CD1c-positive myeloid dendritic cell (primary cell): ENCODE results near the gene CXCR5.
A peak's percentile ranks its signal among the peaks of the same experiment; 100 is the strongest.

Experiments
- DNase-seq: peaks from one replicate; pipeline ENCODE4 v3.0.0-alpha.2; 2016; ENCODE audit errors: extremely low spot score

The CXCR5 gene

DNA sequence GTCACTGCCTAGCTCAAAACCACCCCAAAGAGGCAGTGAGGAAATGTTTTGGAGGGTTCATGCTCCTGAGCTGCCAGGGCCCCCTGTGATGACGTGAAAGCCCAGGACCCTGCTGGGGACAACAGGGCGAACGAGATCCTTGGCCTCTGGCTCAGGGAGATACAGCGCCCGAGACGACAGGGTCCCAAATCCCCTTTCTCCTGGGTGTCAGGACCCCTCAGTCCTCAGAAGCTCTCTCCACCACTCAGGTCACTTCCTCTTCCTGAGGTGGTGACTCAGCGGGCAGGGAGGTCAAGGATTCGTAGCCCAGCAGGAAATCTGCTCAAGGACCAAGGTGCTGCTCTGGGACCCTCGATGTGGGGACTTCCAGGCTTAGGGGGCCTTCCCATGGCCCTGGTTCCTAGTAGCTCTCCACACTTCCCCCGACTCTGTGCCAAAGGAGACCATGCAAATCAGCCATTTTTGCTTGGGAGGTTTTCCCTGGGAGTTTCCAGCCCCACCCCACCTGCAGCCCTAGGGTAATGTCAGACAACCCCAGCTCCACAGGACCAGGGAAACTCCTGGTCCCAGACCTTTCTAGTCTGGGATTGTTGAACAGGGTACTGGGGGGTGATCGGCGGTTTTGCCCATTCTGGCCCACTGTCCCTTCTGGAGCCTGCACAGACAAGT, 29.2 kb downstream of the CXCR5 start:
- peak; percentile 55 for DNase-seq

DNA sequence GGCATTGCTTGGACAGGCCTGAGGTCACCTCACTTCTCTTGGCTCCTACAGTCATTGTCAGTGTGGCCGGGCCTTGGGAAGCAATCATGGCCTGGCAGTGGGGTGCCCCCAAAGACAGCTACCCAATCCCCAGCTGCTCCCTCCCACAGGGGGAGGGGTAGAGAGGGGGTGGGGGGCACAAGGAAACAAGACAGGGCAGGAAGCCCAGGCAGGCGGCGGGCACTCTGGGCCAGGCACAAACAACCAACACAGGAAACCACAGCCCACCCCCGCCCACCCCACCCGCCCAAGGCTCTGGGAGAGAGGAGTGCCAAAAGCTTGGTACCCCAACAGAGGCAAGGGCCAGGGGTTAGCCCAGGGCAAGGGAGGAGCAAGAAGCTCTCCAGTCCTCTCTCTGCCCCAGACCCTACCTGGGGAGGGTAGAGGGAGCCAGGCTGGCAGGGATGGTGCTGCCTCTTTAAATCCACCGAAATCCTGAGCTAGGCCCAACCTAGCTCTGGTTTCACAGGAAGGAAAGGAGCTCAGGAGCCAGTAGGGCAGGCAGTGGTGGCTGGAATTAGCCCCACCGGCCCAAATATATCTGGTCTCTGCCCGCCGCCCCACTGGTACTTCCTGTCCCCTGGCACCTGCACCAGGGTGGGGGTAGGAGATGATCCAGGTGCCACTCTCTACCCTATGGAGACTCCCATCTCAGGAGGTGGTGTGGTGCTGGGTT, 29.9 kb downstream of the CXCR5 start:
- DNase-seq = no peak

DNA sequence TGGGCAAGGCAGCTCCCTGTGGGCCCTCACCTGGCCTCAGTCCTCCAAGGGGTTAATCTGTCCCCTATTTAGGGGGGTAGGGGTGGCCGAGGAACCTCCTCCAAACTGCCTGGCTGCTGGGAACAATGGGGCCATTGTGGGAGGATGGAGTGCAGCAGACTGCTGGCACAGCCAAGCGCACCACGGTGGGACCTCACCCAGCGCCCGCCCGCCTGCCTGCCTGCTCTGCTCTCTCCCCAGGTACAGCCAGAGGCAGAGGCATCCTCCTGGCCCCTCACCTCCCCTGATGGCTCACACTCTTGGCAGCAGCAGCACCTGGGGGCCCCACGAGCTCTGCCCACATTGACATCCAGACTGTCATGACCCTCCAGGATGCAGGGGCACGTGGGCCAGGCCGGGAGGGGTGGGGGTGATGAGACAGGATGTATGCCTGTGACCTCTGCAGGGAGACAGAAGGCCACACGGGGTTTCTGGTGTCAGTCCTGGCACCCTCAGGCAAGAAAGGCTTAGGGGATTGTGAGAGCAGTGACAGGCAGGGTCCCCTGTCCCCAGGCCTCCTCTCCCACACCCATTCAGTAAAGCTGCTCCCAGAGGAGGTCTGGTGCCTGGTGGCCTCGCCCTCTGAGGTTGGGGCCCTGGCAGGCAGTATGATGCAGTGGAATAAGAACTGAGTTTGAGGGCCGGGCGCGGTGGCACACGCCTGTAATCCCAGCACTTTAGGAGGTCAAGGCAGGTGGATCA, 30.7 kb downstream of the CXCR5 start:
- DNase-seq = no peak

DNA sequence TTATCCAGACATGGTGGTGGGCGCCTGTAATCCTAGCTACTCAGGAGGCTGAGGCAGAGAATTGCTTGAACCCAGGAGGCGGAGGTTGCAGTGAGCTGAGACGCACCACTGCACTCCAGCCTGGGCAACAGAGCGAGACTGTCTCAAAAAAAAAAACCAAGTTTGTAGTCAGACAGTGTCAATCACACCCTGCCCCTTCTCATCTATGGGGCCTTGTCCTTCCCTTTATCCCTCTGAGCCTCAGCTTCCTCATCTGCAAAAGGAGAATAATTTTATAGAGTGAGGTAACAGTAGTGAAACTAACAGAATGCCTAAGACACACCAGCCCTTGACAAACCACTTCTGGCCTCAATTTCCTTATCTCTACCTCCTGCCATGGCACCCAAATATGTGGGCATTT, 31.3 kb downstream of the CXCR5 start:
- DNase-seq = peak; percentile 47

DNA sequence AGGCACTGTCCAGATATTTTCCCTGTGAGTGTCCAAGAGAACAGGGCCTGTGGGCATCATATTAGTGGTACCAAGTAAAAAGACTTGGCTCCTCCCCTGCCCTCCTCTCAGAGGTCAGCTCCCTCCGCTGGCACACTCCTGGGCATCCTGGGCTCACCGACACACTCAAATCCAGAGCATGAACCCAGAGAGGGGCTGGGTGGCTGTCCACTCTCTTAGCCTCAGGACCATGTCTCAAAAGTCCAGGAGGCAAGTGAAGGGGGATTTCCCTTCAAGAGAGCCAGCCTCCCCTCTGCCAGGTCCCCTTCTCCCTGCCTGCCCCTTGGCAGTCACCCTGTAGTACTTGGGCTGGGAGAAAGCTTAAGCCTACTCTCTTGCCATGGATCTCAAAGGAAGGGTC, 31.7 kb downstream of the CXCR5 start:
- no peak for DNase-seq

DNA sequence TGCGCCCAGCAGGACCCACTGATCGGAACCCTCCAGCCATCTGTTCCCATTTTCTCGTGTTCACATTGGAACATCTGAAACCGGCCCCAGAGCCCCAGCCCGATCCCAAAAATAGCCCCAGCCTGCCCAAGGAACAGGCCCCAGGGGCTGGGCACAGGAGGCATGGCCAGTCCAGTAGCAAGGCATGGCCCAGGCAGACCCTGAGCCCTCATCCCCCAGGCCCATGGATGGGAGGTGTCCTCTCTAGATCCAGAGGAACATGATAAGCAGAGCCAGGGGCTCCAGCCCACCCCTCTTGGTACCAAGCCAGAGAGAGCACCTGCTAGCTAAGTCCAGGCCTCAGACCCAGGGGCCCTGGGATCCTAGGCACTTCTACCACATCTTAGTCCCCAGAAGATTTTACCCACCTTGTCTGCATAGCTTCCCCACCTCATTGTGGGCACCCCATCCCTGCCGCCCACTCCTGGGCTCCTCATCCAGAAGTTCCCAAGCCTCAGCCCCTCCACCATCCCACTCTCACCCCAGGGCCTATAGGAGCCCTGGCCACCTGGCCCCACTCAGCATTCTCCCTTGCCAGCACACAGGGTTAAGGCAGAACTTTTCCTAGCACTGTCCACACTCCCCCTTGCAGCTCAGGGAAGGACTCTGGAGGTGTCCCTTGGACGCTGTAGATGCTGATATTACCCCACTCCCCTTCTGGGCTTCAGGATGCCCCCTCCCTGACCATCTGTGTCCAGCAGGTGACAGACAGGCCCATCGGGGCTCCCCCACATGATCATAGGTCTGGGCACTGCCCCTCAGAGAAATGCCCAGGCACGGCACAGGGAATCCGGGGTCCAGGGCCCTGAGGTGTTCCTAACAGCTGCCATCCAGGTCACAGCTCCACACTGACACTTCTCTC, 32.5 kb downstream of the CXCR5 start:
- DNase-seq = no peak

DNA sequence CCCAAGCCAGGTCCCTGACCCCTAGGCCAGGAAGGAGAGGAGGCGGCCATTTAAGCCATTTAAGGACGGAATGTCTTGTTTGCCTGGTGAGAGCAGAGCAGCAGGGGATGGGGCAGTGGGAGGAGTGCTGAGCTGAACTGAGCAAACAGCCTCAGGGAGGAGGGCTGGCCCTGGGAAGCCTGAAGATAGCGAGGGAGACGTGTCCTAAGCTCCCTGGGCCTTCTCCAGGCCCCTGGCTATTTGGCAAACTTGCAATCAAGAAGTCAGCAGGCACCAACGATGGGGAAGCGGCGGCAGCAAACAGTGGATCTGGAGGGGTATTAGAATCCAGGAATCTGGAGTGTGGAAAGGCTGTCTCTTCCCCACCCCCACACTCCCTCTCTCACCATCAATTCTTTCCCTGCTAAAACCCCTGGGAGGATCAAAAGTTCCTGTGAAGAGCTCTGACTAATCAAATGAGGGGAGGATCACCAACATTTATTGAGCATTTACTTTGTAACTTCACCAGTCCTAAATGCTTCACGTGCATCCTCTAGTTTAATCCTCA, 33.2 kb downstream of the CXCR5 start:
- no peak for DNase-seq

DNA sequence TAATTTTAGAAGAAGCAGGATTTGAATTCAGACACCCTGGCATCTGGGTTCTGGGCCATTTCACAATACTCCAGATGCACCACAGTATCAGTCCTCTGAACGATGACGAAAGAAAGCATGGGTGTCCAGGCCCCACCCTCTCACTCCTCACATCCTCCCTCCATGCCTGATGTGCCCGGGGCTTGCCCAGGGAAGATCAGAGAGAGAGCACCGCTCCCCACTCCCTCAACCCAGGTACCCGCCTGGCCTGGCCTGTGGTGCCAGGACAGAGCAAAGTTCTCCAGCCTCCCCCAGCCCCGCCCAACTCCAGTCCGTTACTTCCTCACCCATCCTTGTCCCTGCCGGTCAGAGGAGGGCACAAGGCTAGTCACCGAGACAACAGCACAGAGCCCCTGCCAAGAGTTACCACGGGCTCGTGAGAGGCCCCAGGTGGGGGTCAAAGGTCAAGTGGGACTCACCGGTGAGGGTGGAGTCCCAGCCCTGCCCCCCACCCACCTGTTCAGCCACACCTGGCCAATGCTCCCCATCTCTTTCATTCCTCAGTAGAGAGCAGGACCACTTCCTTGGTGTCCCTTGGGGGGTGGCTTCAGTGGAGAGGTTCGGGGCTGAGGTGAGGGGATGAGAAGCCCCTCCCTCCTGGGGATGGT, 33.9 kb downstream of the CXCR5 start:
- DNase-seq = peak; percentile 75

DNA sequence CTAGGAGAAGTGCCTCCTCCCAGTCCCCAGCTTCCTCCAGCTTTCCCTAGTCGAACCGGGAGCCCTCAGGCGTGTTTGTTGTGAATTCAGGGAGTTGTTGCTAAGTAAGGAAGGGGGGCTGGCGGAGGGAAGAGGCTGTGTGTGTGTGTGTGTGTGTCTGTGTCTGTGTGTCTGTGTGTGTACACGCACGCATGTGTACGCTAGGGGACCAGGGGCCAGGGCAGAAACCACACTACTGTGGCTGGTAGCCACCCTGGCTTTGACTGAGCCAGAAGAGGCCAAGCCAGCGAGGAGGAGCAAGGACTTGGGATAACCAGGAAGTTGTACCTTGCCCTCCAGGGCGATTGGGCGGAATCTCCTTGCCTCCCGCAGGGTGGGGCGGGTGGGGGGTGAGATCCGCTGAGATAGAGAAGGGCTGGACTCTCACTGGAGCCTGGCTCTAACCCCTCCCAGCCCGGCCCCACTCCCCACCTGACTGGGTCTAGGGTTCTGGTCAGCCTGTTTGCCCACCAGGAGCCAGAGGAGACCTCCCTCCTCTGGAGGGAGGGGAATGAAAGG, 34.5 kb downstream of the CXCR5 start:
- no peak for DNase-seq

DNA sequence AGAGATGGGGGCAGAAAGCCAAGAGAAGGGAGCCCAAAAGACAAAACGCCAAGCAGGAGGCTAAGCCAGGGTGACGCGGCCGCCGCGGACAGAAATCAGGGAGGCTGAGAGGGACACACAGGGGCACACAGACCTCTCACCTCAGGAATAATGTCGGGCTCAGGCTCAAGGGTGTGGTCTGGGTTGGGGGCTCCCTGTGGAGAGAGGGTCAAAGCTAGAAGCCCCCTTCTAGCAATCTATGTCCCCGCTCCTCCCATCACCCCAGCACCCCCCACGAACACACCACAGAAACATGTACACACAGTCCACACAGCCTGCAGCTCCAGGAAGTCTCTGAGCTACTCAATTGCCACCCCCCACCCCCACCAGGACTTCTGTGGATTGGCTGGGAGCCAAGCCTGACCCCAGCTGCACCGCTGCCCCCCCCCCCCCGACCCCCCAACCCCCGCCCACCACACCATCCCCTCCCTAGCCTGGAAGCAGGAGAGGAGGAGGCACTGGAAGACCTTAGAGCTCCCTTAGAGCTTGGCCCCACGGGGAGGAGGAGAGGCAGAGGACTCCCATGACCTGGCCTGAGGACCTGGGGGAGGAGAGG, 35.1 kb downstream of the CXCR5 start:
- DNase-seq = no peak

DNA sequence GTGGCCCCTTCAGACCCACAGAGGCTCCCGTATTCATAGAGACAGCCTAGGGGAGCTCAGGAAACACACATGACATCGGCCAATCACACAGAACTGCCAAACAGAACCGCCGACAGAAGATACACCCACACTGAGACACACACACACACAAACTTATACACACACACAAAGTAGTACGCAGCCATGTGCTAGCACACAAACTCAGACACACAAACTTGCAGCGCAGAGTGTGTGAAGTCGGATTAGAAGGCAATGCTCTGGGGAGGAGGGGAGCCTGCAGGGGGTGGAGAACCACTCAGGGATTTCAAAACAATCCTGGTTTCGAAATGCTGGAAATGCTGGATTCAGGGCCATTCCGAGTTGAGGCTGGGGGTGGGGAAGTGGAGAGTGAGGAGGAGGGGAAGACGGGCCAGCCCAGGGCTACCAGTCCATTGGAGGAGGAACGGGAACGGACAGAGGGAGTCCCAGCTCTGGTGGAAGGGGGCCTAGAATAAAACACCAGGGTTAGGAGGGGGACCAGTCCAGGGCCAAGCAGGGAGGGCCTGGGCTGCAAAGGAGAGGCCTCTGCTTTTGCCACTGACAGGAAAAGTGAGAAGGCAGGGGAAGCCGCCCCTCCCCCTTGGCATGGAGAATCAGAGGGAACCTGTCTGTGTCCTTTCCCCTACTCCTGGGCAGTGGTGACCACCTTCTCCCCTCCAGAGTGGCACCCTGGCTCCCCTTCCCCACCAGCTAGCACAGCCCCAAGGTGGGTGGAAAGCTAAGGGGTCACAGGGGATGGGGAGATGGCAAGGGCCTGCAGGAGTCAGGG, 37.6 kb downstream of the CXCR5 start:
- DNase-seq = peak; percentile 81

DNA sequence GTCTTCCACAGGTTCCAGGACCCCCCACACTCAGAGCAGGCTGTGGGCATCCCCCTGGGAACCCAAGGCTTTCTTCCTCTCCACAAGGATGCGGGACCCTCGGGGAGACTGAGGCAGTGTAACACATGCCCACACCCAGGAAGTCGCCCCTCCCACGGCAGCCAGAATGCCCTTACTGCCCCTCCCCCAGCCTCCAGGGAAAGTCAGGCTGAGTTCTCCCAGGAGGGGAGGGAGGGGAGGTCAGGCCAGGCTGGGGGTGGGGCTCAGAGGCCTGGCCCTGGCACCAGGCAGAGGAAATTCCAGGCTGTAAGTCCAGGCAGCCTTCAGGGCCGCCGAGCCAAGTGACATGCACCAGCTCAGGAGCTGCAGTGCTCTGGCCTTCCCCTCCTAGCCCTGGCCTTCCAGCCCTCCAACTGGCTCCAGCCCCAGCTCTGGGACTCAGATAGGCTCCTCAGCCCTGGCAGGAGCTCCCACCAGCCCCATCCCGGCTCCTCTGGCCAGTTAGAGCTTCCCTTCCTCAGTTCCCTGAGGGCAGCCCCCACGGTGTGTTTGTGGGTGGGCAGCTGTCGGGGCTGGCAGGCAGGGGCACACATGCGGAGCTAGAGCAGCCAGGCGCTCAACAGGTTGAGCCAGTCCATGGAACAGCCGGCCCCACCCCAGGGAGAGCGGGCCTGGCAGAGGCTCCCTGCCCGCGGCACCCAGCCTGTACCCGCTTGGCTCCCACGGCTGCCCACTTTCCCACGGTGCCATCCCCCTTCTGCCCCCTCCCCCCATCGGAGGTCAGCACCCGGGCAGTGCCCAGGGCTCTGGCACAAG, 38.4 kb downstream of the CXCR5 start:
- no peak for DNase-seq

DNA sequence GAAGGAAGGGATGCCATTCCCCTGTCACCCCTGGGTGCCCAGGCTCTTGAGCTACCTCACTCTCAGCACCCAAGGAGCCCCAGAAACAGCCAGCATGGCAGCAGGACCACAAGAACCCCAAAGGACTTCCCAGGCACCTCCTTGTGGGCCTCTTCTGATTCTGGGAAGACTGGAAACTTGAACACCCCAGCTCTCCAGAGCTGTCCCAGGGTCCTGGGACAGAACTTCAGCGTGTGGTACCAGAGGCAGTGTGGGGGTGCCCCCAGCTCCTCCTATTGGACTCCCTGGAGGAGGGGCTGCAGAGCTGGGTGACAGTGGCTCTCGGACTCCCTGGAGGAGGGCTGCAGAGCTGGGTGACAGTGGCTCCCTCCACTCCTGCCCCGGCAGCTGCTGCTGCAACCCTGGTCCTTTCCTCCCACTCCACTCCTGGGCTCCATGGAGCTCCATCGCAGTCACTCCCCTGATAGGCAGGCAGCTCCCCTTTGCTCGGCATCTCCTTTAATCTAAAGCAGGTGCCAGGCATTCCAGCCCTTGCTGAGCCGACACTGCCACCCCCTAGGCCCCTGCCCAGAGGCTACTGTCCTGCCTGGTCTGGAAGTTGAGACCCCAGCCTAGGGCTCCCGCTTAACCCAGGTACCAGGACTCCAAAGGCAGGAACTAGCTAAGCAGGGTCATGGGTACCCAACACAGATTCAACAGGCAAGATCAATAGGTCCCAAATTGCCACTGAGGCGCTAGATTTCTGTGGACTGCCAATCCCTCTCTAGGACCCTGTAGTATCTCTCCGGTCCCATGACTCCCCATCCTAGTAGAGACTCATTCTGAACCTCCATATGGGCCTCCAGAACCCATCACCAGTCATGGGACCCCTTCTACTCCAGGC, 39.3 kb downstream of the CXCR5 start:
- no peak for DNase-seq

DNA sequence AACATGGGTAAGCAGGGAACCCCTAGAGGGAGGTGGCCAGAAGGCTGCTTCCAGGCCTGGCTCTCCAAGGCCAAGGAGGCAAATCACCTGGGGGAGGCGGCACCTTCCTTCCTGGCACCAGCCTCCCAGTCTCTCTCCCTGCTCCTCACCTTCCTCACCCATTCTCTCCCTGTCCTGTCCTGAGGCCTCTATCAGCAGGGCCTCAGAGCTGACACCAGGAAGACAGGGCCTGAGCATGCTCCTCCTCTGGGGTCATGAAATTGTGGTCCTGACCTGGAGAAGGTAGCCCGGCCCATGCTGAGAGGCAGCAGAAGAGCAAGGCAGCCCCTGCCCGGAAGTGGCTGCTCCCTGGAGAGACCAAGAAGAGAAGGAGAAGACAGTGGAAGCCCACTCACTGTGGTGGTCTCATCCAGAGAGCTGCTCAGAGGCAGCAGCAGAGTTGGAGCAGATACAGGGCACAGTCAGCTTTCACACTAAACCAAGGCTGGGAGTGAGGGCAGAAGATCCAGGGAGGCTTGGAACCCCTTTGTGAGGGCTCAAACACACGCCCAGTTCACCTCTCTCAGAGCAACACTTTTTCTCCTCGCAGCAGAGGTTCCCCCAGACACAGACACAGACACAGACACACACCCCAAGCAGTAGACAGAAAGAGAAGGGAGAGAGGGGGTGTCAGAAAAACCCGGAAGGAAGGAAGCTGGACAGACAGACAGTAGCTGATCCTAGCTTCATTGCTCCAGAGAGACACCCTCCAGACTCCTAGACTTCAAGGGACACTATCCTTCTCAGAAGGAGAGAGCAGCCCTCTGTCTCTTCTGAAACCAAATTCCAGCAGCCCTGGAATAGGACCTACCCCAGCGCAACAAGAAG, 40.3 kb downstream of the CXCR5 start:
- DNase-seq = no peak

DNA sequence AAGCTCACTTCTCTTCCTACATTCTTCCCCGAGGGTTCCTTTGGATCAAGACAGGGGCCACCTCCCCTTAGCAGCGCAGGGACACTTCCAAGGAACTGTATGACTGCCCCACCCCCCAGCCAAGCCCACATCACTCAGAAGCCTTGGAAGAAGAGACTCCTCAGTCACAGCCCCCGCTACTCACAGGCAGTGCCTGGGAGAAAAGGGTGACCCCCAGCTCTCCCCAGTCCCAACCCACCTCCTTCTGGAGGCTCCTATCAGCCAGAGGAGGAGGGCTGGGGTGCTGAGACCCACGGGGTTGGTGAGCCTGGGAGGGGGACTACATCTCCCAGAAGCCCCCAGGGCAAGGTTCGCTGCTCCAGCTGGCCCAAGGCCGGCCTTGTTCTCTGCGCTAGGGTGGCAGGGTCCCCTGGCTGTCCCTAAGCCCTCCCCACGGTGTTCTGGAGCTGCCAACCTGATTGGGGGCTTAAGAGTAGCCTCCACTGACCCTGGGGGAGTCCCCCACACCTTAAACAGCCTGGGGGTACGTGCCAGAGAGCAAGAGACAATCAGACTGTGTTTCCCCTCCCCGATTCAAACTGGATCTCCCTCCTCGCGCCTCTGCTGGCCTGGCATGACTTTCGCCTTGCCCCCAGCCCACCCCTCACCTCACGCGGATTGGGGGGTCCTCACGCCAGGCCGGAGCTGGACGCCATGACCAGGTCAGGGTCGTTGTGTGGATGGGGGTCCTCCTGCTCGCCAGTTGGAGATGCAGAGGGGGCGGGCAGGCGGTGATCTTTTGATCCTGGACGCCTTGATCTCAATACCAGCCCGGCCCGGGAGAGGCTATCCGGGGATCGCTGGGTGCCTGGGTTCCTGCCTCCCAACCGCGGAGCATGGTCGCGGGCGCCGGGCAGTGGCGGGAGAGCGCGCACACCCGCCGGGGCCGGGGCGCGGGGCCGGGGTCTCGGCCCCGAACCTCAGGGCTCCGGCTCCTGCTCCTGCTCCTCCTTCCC, 41.2 kb downstream of the CXCR5 start:
- DNase-seq = peak; percentile 27
